Cerebellar cortex (tissue), 1 donor: ENCODE results near the gene TNS1.

ENCODE experiments used
- DNase-seq: peaks from one replicate; pipeline ENCODE4 v3.0.0-alpha.2; 2015; ENCODE audit warnings: low spot score

TNS1 gene

DNA sequence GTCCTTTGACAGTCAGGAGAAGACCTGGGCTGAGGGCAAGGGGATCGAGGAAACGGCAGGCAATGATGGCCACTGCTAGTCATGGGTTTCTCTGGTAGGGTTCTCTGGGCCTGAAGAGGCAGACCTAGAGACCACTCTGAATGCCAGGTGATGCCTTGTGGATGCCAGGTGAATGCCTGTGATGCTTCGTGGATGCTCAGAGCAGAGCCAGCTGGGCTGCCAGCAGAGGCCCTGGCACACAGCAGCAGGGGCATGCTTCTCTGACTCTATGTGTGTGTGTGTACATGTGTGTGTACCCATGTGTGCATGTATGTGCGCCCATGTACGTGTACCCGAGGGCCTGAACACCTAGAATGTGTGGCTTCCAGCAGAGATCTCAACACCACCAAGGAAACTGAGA is 172.0 kb downstream of the TNS1 start:
- no peak for DNase-seq

GRCh38 chr2:217830061-217830460 is 172.7 kb downstream of the TNS1 start:
- no peak for DNase-seq

GRCh38 chr2:217829420-217829819 is 173.4 kb downstream of the TNS1 start:
- DNase-seq, result no peak

DNA sequence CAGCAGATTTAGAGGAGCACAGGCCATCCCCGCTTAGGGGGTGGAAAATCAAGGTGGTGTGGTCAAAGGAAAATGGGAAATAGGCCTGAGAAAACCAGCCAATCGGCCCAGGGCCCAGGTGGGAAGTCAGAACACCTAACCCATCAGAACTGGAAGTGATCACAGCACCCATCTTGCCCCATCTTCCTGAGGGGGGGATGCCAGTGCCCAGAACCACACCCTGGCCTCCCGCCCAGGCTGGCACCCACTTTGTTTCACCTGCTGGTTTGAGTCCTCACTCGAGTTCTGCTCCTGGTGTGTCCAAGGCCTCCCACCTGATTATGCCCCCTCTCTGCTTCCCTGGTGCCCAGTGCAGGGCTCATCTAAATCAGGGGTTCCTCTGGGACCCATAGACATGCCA is 174.5 kb downstream of the TNS1 start:
- no peak for DNase-seq

- DNase-seq, result no peak
Observed at GRCh38 chr2:217827430-217828201, 175.2 kb downstream of the TNS1 start.

DNA sequence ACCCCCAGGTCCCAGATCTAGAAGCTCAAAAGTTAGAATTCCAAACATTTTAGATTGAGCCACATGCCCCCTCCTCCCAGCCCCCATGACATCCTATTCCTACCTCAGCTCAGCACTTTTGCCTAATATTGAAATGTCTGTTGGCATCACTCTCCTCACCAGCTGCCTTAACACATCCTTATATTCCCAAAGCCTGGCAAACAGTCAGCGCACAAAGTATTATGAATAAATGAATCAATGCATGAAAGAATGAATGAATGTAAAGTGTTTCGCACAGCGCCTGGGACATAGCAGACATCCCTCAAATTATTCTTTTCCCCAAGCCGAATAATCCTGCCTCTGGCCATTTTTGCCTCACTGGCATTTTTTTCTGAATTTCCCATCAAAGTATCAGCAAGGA is 175.8 kb downstream of the TNS1 start:
- DNase-seq, result no peak

- no peak for DNase-seq
Observed at GRCh38 chr2:217826520-217826919, 176.3 kb downstream of the TNS1 start.

DNA sequence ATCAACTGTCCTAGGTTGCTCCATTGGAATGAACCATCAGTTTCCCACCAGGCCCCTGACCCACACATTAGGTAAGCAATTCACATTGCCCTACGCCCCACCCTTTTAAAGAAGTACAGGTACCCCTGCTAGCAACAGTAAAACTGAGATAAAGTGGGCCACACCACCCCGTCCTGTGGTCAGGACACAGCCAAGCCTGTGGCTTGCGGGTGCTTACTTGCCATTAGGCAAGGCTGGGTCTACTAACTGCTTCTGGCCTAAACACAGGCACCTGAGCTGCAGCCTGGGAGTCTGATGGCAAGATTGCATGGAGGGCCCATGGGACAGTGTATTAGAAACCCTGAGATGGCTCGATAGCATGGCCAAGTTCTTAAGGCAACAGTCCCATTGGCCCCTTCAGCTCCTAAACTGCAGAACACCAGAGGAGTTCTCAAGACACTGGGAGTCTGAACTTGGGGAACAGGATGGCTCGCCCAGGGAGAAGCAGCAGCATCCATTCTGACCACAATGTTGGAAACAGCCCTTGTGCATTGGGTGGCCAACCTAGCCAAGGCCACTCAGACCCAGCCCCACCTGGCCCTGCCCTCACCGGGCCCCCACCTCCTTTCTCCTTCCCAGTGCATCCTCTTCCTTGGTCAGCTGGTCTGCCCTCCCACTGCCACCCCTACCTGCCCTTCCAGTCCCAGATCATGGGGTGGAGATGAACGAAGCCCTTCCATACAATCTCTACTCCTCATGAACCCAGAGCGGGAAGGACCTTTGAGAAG is 177.1 kb downstream of the TNS1 start:
- DNase-seq, result no peak

- no peak for DNase-seq
Observed at GRCh38 chr2:217824223-217824622, 178.6 kb downstream of the TNS1 start.

DNA sequence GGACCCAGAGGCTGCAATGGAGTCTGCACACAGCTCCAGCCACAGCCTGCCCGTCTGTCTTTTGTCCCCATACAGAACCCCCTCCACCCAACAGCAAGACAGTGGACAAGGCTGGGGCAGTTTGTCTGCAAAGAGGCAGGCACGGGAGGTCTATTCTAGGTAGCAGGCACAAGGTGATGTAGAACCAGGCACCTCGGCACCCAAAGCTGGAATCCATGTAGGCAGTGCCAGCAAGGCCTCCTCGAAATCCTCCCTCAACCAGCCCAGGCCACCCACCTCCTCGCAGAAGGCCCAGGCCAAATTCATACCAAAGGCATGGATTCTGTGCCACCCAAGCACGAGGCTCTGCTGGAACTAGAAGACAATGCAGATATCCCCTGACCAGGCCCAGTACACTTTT is 179.2 kb downstream of the TNS1 start:
- no peak for DNase-seq

GRCh38 chr2:217822296-217823252 is 180.2 kb downstream of the TNS1 start:
- no peak for DNase-seq

DNA sequence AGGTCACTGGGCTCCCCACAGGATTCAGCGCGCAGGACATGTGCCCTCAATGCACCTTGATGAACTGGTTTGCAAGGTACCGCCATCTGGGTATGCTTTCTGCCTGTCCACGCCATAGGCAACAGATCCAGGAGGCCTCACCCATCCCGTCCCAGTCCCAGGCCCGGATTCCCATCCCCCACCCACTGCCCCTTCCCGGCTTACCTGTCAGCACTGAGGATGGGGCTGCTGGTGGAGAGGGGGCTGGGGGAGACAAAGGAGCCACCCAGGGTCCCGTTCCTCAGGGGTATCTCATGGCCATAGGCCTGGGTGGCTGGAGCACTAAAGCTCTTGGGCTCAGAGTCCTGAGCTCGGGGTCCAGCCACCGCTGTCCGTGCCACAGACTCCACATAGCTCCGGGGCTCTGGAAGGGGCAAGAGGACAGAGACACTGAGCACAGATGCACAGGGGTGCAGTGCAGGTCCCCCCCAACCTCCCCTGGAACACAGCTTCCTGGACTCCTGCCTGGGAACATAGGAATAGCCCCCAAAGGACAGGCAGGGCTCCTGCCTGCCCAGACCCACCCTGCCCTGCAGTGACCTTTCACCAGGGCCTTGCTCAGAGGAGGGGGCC is 181.2 kb downstream of the TNS1 start:
- no peak for DNase-seq

DNA sequence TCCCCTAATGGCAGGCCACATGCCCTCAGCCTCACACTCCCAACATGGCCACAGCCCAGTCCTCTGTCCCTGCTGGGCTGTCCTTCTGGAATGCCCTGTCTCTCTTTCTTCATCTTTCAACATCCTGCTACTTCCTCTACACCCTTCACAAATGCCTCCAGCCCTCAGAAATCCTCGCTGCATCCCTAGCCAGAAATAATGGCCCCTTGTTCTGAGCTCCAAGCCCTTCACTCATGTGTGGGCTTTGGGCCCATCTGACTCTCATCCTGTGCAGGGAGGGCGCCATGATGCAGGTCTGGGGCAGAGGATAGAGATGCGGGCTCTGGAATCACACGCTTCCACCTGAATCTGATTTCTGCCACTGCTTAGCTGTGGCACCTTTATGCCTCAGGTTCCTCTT is 181.9 kb downstream of the TNS1 start:
- no peak for DNase-seq

DNA sequence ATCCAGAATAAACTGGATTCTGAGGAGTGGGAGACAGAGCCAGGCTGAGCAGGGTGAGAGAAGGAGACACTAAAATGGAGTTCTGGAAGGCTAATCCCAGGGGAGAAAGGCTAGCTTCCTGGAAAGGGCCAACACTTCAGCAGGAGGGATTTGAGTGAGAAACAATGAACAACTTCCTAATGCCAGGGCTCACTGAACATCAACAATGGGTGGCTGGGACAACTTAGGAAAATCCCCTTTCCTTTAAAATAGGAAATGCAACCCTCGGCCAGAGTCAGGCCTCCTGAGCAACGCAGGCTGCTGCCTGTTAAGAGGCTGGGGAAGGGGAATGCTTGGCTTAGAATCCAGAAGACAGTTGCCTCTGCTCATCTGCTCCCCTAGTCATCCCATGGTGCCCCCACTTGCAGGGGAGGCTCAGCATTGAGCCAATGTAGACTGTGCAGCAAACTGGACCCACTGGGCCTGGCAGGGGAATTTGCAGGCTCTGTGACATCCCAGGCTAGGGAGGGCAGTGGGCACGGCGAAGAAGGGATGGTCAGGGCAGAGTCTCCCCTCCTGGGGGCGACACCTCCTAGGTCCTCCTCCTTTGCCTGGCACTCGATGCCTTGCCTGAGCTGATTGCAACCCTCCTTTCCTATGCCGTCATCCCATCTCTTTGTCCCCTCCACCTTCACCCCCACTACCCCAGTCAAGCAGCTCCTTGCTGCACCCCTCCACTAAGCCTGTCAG is 182.5 kb downstream of the TNS1 start:
- no peak for DNase-seq

- DNase-seq, result no peak
Observed at GRCh38 chr2:217818293-217818850, 184.4 kb downstream of the TNS1 start.

DNA sequence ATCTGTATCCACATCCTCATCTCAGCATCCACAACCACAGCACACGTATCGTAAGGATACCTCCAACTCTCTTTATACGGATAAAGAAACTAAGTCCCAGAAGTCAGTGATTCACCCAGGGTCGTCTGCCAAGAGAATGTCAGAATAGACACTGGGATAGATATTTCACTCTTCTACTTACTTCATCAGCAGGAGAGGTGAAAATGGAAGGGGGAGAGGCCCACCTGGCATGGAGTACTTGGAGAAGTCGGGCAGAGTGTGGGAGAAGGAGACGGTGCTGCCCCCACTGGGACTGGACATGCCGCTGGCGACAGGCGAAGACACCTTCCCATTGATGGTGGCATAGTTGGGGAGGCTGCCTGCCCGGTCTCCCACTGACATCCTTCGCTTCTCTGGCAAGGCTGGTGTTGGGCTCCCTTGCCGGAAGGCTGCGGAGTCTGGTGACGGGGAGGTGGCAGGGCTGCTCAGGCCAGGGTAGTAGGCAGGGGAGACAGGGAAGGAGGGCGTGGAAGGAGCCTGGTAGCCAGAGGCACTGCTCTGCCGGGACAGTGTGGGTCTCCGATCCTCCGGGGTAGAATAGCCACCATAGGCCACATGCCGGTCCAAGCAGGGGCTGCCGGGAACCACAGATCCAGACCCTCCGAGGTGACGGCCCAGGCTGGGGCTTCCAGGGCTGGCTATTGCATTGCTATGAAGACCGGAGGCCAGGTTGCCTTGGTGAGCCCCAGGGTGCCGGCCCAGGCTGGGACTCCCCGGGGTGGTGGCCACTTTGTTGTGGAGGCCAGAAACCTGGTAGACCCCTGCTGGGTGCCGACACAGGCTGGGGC is 185.1 kb downstream of the TNS1 start:
- DNase-seq, result no peak

- no peak for DNase-seq
Observed at GRCh38 chr2:217816396-217816869, 186.4 kb downstream of the TNS1 start.

GRCh38 chr2:217813828-217814227 is 189.0 kb downstream of the TNS1 start:
- DNase-seq, result no peak

GRCh38 chr2:217812170-217812569 is 190.6 kb downstream of the TNS1 start:
- no peak for DNase-seq

DNA sequence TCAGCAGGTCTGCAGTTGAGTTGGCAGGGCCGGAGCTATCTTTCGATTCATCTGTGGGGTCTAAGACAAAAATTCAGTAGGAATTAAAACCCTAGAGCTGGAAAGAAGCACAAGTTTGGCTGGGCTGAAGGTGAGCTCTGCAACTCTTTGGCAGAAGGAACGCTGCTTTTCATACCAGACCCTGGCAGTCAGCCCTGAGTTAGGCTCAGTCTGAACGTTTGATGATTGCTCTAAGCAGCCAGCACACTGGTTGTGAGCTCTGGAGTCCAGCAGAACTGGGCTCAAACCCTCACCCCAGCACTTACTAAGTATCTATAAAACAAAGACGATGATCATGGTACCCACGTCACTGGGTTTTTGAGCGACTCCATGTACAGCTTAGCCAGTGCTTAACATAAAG is 192.5 kb downstream of the TNS1 start:
- DNase-seq, result no peak
